ENCODE results near the gene CITED4. TPM values are rescaled to one million over a fixed set of nuclear protein-coding genes. Genes with fewer than 3 reads are reported as not detected.

CITED4 gene
- total RNA-seq, 1 experiment from 2014 or later, result 10.6 TPM

- H3K27me3 ChIP-seq (ENCODE audit: low read length), result no peaks in the 10 kb centered on the region
- no peak overlapping the region for H3K4me3 ChIP-seq (ENCODE audit: low read length)
- H3K9me2 ChIP-seq (replicated peaks; ENCODE audit: low read length), result no peaks in the 10 kb centered on the region
- H3K36me3 ChIP-seq (ENCODE audit: low read depth, low read length), result peaks cover 8% of the 10 kb centered on the region; the same call in 1 of the 2 replicates
- H2AFZ ChIP-seq (ENCODE audit: low read length), result no peak overlapping the region
- H3K4me2 ChIP-seq (ENCODE audit: low read length), result no peak overlapping the region
- H3K9me3 ChIP-seq (ENCODE audit: low read length), result peaks cover 11% of the 10 kb centered on the region
- peaks cover 26% of the 10 kb centered on the region for H3K4me1 ChIP-seq (ENCODE audit: insufficient read depth, low read length)
- DNase-seq, result no peak
- no peaks in the 10 kb centered on the region for H3K79me2 ChIP-seq (ENCODE audit: low read length)
- ATAC-seq, result no peak
- H3K27ac ChIP-seq (ENCODE audit: low read length), result no peak overlapping the region
- intact Hi-C loops (cut with micrococcal nuclease), result no loop called here
- CTCF ChIA-PET, result no interaction called here
- no peak overlapping the region for H3K9ac ChIP-seq (ENCODE audit: low read length)
- POLR2A ChIA-PET (ENCODE audit: unreplicated experiment), result no interaction called here
- no peaks in the 10 kb centered on the region for H4K20me1 ChIP-seq (ENCODE audit: low read length)
- TF ChIP-seq EZH2phosphoT487 (IDR thresholded peaks at IDR 0.05; ENCODE audit: borderline replicate concordance, low read length) (no peak), CTCF (conservative IDR thresholded peaks at IDR 0.05; ENCODE audit: low read depth, low read length) (no peak), EZH2 (IDR thresholded peaks at IDR 0.05; ENCODE audit: low read length, unreplicated experiment) (no peak)
- H3F3A ChIP-seq (ENCODE audit: low read length, unreplicated experiment), result peaks cover 5% of the 10 kb centered on the region
- no TSS peak for BruUV-seq (replicated peaks)
Observed at GRCh38 chr1:40880813-40881549, 18.8 kb upstream of the CITED4 start.

GRCh38 chr1:40879482-40880175 is 17.5 kb upstream of the CITED4 start:
- Histone ChIP-seq H3K79me2 (ENCODE audit: low read length) (no peaks in the 10 kb centered on the region), H3K4me3 (ENCODE audit: low read length) (no peak overlapping the region), H3K27me3 (ENCODE audit: low read length) (no peaks in the 10 kb centered on the region), H3K9me3 (ENCODE audit: low read length) (peaks cover 11% of the 10 kb centered on the region), H3F3A (ENCODE audit: low read length, unreplicated experiment) (peaks cover 9% of the 10 kb centered on the region), H3K4me1 (ENCODE audit: insufficient read depth, low read length) (peaks cover 36% of the 10 kb centered on the region), H4K20me1 (ENCODE audit: low read length) (no peaks in the 10 kb centered on the region), H3K9me2 (replicated peaks; ENCODE audit: low read length) (no peaks in the 10 kb centered on the region), H3K4me2 (ENCODE audit: low read length) (no peak overlapping the region), H2AFZ (ENCODE audit: low read length) (no peak overlapping the region), H3K9ac (ENCODE audit: low read length) (no peak overlapping the region), H3K36me3 (ENCODE audit: low read depth, low read length) (peaks cover 8% of the 10 kb centered on the region; the same call in 1 of the 2 replicates), H3K27ac (ENCODE audit: low read length) (no peak overlapping the region)
- TF ChIP-seq EZH2 (IDR thresholded peaks at IDR 0.05; ENCODE audit: low read length, unreplicated experiment) (no peak), EZH2phosphoT487 (IDR thresholded peaks at IDR 0.05; ENCODE audit: borderline replicate concordance, low read length) (no peak), CTCF (conservative IDR thresholded peaks at IDR 0.05; ENCODE audit: low read depth, low read length) (no peak)
- ATAC-seq, result no peak
- BruUV-seq (replicated peaks), result no TSS peak
- ChIA-PET CTCF (no interaction called here), POLR2A (ENCODE audit: unreplicated experiment) (no interaction called here)
- DNase-seq, result no peak
- intact Hi-C loops (cut with micrococcal nuclease), result no loop called here

GRCh38 chr1:40878906-40879305 is 16.7 kb upstream of the CITED4 start:
- no peak overlapping the region for H3K4me3 ChIP-seq (ENCODE audit: low read length)
- BruUV-seq (replicated peaks), result no TSS peak
- H3K9me2 ChIP-seq (replicated peaks; ENCODE audit: low read length), result no peaks in the 10 kb centered on the region
- no peak for ATAC-seq
- intact Hi-C loops (cut with micrococcal nuclease), result no loop called here
- H3K36me3 ChIP-seq (ENCODE audit: low read depth, low read length), result peaks cover 8% of the 10 kb centered on the region; the same call in 1 of the 2 replicates
- no peak overlapping the region for H3K27ac ChIP-seq (ENCODE audit: low read length)
- ChIA-PET POLR2A (ENCODE audit: unreplicated experiment) (no interaction called here), CTCF (no interaction called here)
- DNase-seq, result no peak
- peaks cover 11% of the 10 kb centered on the region for H3K9me3 ChIP-seq (ENCODE audit: low read length)
- peaks cover 36% of the 10 kb centered on the region for H3K4me1 ChIP-seq (ENCODE audit: insufficient read depth, low read length)
- no peaks in the 10 kb centered on the region for H3K27me3 ChIP-seq (ENCODE audit: low read length)
- no peak overlapping the region for H2AFZ ChIP-seq (ENCODE audit: low read length)
- H4K20me1 ChIP-seq (ENCODE audit: low read length), result no peaks in the 10 kb centered on the region
- no peak overlapping the region for H3K9ac ChIP-seq (ENCODE audit: low read length)
- no peaks in the 10 kb centered on the region for H3K79me2 ChIP-seq (ENCODE audit: low read length)
- no peak overlapping the region for H3K4me2 ChIP-seq (ENCODE audit: low read length)
- H3F3A ChIP-seq (ENCODE audit: low read length, unreplicated experiment), result peaks cover 9% of the 10 kb centered on the region
- TF ChIP-seq EZH2phosphoT487 (IDR thresholded peaks at IDR 0.05; ENCODE audit: borderline replicate concordance, low read length) (no peak), CTCF (conservative IDR thresholded peaks at IDR 0.05; ENCODE audit: low read depth, low read length) (no peak), EZH2 (IDR thresholded peaks at IDR 0.05; ENCODE audit: low read length, unreplicated experiment) (no peak)

All from PC-3 (cell line).